Ectodermal cell (in vitro differentiated cells): ENCODE data around the gene RUVBL1. TPM values are rescaled to one million over a fixed set of nuclear protein-coding genes. Genes with fewer than 3 reads are reported as not detected.
A peak's percentile ranks its signal among the peaks of the same experiment; 100 is the strongest.

Experiments
- H3K27ac ChIP-seq: 2 replicates; pipeline ENCODE4 v1.7.0; 2013; ENCODE audit warnings: mild to moderate bottlenecking, low read depth, low read length; ENCODE audit not compliant: insufficient read depth, poor library complexity, severe bottlenecking
- H3K27me3 ChIP-seq: 2 replicates; pipeline ENCODE4 v1.7.0; 2013; ENCODE audit warnings: mild to moderate bottlenecking, low read length; ENCODE audit not compliant: insufficient read depth, control insufficient read depth, poor library complexity, severe bottlenecking
- H3K36me3 ChIP-seq: one replicate; pipeline ENCODE4 v1.7.0; 2013; ENCODE audit warnings: low read length; ENCODE audit not compliant: control insufficient read depth, insufficient read depth
- H3K4me1 ChIP-seq: one replicate; pipeline ENCODE4 v1.7.0; 2013; ENCODE audit warnings: low read length; ENCODE audit not compliant: control insufficient read depth, insufficient read depth
- H3K4me3 ChIP-seq: 2 replicates; pipeline ENCODE4 v1.7.0; 2013; ENCODE audit warnings: low read depth, low read length, control low read depth; ENCODE audit not compliant: insufficient read depth
- H3K9me3 ChIP-seq: 2 replicates; pipeline ENCODE4 v1.7.0; 2013; ENCODE audit warnings: mild to moderate bottlenecking, low read length, moderate library complexity; ENCODE audit not compliant: control insufficient read depth
- WGBS, 2 experiments: methylation state at CpG; one replicate each; pipeline ENCODE4 v1.1.7; 2013; ENCODE audit warnings: missing lambda C conversion rate in 2 of 2; 5-methylcytosine and 5-hydroxymethylcytosine counted together
- polyA plus RNA-seq, 4 experiments: library from polyadenylated mRNA; stranded (reverse); fragments of 50-300 nt; gene quantifications; one replicate each; pipeline ENCODE4 v1.2.3, GENCODE V29; 2013

Gene RUVBL1
- polyA plus RNA-seq (2013, experiment 1 of 4), result 98.4 TPM
- 97.0 TPM for polyA plus RNA-seq (2013, experiment 2 of 4)
- polyA plus RNA-seq (2013, experiment 3 of 4), result 84.9 TPM
- 92.7 TPM for polyA plus RNA-seq (2013, experiment 4 of 4)

- H3K4me3 ChIP-seq, result peak within 1 kb of the TSS; percentile 71
- H3K4me1 ChIP-seq, result peaks cover 7% of the 10 kb centered on the region
- H3K9me3 ChIP-seq, result no peaks in the 10 kb centered on the region
- peaks cover 15% of the 10 kb centered on the region for H3K27me3 ChIP-seq
- peak within 1 kb of the TSS; percentile 93 for H3K27ac ChIP-seq
- WGBS, 2 experiments, result 5 to 6% methylated on average over 47 of the region's 47 CpGs
- no peaks in the 10 kb centered on the region for H3K36me3 ChIP-seq
Measured at GRCh38 chr3:128123538-128124368, at the start of gene RUVBL1. Gene RUVBL1, minus strand, starts transcription at chr3:128123812. Its CDS starts 88 bp downstream, at chr3:128123724.

- WGBS, 2 experiments, result 95 to 96% methylated on average over 8 of the region's 8 CpGs
- no peak overlapping the region for H3K27ac ChIP-seq
Measured at GRCh38 chr3:128173200-128173599, 49.6 kb upstream of the RUVBL1 start.

DNA sequence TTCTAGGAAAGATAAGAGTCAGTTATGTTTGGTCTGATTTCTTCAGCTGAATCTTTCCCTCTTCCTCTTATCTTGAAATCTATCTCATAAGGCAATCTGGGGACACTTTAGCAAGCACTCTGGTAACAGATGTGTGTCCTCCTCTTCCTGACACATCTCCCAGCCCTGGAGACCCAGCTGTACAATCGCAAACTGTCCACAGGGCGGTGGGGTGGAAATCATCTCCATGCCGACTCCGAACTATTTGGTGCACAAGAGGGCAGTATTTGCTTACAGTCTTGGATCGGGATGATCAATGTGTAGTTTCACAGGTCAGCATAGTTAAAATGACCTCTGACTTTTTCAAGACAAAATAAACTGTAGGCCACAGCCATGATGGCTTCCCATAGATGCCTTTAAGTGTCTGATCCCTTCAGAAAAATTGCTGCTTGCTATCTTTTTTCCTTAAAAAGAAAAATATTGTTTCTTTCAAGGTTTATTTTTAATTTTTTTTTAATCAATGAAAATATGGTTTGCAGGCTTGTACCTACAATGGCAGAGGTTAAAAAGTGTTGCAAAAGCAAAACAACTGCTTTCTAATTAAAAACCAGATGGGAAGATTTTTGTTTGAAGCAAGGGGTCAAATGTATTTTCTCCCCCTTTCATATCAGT lies 47.4 kb upstream of the RUVBL1 start:
- WGBS, 2 experiments, result 75 to 83% methylated on average over 5 of the region's 5 CpGs

More at GRCh38 chr3:128173200-128173599, 49.6 kb upstream of the RUVBL1 start:
- Histone ChIP-seq H3K9me3 (no peaks in the 10 kb centered on the region), H3K27me3 (peaks cover 4% of the 10 kb centered on the region), H3K4me1 (peaks cover 15% of the 10 kb centered on the region), H3K36me3 (no peaks in the 10 kb centered on the region), H3K4me3 (no peak overlapping the region)

GRCh38 chr3:128168836-128169235 lies 45.2 kb upstream of the RUVBL1 start:
- H3K4me3 ChIP-seq, result no peak overlapping the region
- no peaks in the 10 kb centered on the region for H3K9me3 ChIP-seq
- H3K27ac ChIP-seq, result no peak overlapping the region
- H3K36me3 ChIP-seq, result no peaks in the 10 kb centered on the region
- H3K27me3 ChIP-seq, result peaks cover 4% of the 10 kb centered on the region
- H3K4me1 ChIP-seq, result peaks cover 11% of the 10 kb centered on the region
- 92 to 98% methylated on average over 4 of the region's 4 CpGs for WGBS, 2 experiments

More for the DNA sequence above, 47.4 kb upstream of the RUVBL1 start:
- Histone ChIP-seq H3K4me1 (peaks cover 24% of the 10 kb centered on the region), H3K36me3 (no peaks in the 10 kb centered on the region), H3K27ac (no peak overlapping the region), H3K27me3 (peaks cover 4% of the 10 kb centered on the region), H3K4me3 (no peak overlapping the region), H3K9me3 (no peaks in the 10 kb centered on the region)

DNA sequence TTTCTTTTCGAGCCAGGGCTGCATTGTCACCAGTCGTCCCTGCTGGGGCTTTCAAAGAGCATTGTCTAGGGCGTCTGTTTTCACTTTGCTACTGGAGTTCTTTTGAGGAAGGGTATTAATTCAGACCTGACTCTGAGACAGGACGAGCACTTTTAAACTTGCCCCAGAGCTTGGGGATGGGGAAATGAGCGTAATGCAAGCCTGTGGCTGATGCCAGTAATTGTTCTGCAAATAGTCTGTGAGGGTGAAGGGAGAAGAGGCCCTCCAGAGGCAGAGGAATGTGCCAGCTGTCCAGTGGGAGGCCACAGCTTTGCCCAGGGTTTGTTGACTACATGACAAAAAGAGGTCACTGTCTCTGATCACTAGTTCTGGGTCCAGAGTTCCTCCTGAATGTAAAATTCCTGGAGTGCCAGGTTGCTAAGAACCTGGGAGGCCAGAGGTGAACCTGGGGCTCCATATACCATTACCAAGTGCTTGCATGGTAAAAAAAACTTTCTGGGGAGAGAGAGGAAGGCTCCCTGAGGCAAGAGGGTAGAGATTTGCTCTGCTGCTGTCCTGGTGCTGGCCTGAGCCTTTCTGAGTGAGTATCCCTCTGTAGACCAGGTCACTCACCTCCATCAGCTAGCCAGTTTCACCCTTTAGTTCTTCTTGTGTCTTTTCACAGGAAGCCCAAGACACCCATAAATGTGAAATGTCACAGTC lies 44.5 kb upstream of the RUVBL1 start:
- WGBS, 2 experiments, result 13 to 15% methylated on average over 5 of the region's 5 CpGs

GRCh38 chr3:128167646-128167972 lies 44.0 kb upstream of the RUVBL1 start:
- Histone ChIP-seq H3K27me3 (peaks cover 4% of the 10 kb centered on the region), H3K27ac (no peak overlapping the region)

More for the DNA sequence above, 44.5 kb upstream of the RUVBL1 start:
- Histone ChIP-seq H3K27ac (no peak overlapping the region), H3K4me1 (peaks cover 11% of the 10 kb centered on the region), H3K9me3 (no peaks in the 10 kb centered on the region), H3K4me3 (no peak overlapping the region), H3K36me3 (no peaks in the 10 kb centered on the region), H3K27me3 (peaks cover 4% of the 10 kb centered on the region)

GRCh38 chr3:128166971-128167453 lies 43.4 kb upstream of the RUVBL1 start:
- no peak overlapping the region for H3K4me3 ChIP-seq
- WGBS, 2 experiments, result 82 to 90% methylated on average over 5 of the region's 5 CpGs
- H3K4me1 ChIP-seq, result peaks cover 11% of the 10 kb centered on the region
- H3K9me3 ChIP-seq, result no peaks in the 10 kb centered on the region
- H3K36me3 ChIP-seq, result no peaks in the 10 kb centered on the region
- peaks cover 4% of the 10 kb centered on the region for H3K27me3 ChIP-seq
- H3K27ac ChIP-seq, result no peak overlapping the region

More at GRCh38 chr3:128167646-128167972, 44.0 kb upstream of the RUVBL1 start:
- H3K9me3 ChIP-seq, result no peaks in the 10 kb centered on the region
- no peaks in the 10 kb centered on the region for H3K36me3 ChIP-seq
- H3K4me1 ChIP-seq, result peaks cover 11% of the 10 kb centered on the region
- no peak overlapping the region for H3K4me3 ChIP-seq
- WGBS, 2 experiments, result 83% methylated on average over 8 of the region's 8 CpGs

GRCh38 chr3:128163432-128163831 lies 39.8 kb upstream of the RUVBL1 start:
- WGBS, 2 experiments, result 92 to 95% methylated on average over 5 of the region's 5 CpGs
- peaks cover 11% of the 10 kb centered on the region for H3K4me1 ChIP-seq
- H3K9me3 ChIP-seq, result no peaks in the 10 kb centered on the region
- no peak overlapping the region for H3K4me3 ChIP-seq
- H3K27ac ChIP-seq, result no peak overlapping the region
- H3K36me3 ChIP-seq, result no peaks in the 10 kb centered on the region
- no peaks in the 10 kb centered on the region for H3K27me3 ChIP-seq

DNA sequence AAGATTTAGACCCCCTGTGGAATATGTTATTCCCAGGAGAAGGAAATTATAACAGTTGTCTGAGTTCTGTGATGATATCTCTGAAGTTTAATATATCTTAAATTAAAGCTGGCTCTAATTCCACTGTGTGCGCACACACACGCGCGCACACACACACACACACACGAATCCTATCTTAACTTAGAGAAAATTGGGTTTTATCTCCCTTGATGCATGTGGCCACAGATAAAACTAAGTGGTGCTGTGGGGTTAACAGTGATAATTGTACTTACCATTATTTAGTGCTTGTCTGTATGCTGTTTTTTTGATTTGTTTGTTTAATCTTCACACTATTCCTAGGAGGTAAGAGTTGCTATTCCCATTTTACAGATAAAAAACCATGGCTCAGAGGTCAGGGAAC lies 37.0 kb upstream of the RUVBL1 start:
- Histone ChIP-seq H3K27ac (no peak overlapping the region), H3K4me1 (no peaks in the 10 kb centered on the region), H3K36me3 (no peaks in the 10 kb centered on the region), H3K9me3 (no peaks in the 10 kb centered on the region), H3K27me3 (no peaks in the 10 kb centered on the region), H3K4me3 (no peak overlapping the region)
- 95% methylated on average over 5 of the region's 5 CpGs; no CpG with 5 or more reads in 1 of the 2 experiments for WGBS, 2 experiments
